RCC 7860 (cell line): ENCODE data around the gene ASXL1.
"Not testable (repeated sequence)": the region's sequence is repeated elsewhere in the genome, so short reads cannot be mapped to it uniquely, and the experiment has no call there.

Source experiments
- DNase-seq: peaks from one replicate; pipeline ENCODE4 v3.0.0-alpha.2; 2015; ENCODE audit warnings: low spot score
- FAIRE-seq: peaks from 2 replicates; lab custom pipeline; 2012; peaks lifted over from hg19 to GRCh38; lab: Jason Lieb, UNC

The ASXL1 gene

GRCh38 chr20:32357869-32358631 lies at the start of gene ASXL1:
Gene ASXL1, plus strand, starts transcription at chr20:32358331. Its CDS starts 445 bp downstream, at chr20:32358776.
- FAIRE-seq = peak; percentile 73
- DNase-seq = peak; percentile 97

GRCh38 chr20:32312718-32313424 lies 45.3 kb upstream of the ASXL1 start:
- DNase-seq (no peak), FAIRE-seq (no peak)

GRCh38 chr20:32314768-32315167 lies 43.4 kb upstream of the ASXL1 start:
- FAIRE-seq (no peak), DNase-seq (no peak)

- FAIRE-seq (no peak), DNase-seq (no peak)
Measured at GRCh38 chr20:32315399-32315798, 42.7 kb upstream of the ASXL1 start.

GRCh38 chr20:32315891-32316290 lies 42.2 kb upstream of the ASXL1 start:
- FAIRE-seq (no peak), DNase-seq (no peak)

GRCh38 chr20:32316667-32317066 lies 41.5 kb upstream of the ASXL1 start:
- FAIRE-seq (no peak), DNase-seq (peak; percentile 18)

- FAIRE-seq (no peak), DNase-seq (no peak)
Measured at GRCh38 chr20:32319100-32319499, 39.0 kb upstream of the ASXL1 start.

- no peak for DNase-seq
- no peak for FAIRE-seq
Measured at GRCh38 chr20:32320305-32320704, 37.8 kb upstream of the ASXL1 start.

- no peak for FAIRE-seq
Measured at GRCh38 chr20:32321390-32321789, 36.7 kb upstream of the ASXL1 start.

GRCh38 chr20:32322260-32322659 lies 35.9 kb upstream of the ASXL1 start:
- FAIRE-seq, DNase-seq: not testable (repeated sequence)

More at GRCh38 chr20:32321390-32321789, 36.7 kb upstream of the ASXL1 start:
- no peak for DNase-seq

- FAIRE-seq, DNase-seq: not testable (repeated sequence)
Measured at GRCh38 chr20:32323761-32324160, 34.4 kb upstream of the ASXL1 start.

- FAIRE-seq (peak; percentile 86), DNase-seq (peak; percentile 93)
Measured at GRCh38 chr20:32325706-32326503, 32.2 kb upstream of the ASXL1 start.

GRCh38 chr20:32326504-32326845 lies 31.7 kb upstream of the ASXL1 start:
- FAIRE-seq (no peak), DNase-seq (peak; percentile 33)

- FAIRE-seq (peak; percentile 51), DNase-seq (peak; percentile 74)
Measured at GRCh38 chr20:32327087-32327681, 30.9 kb upstream of the ASXL1 start.

- FAIRE-seq = no peak
- DNase-seq = no peak
Measured at GRCh38 chr20:32329817-32330554, 28.1 kb upstream of the ASXL1 start.

- DNase-seq (no peak), FAIRE-seq (no peak)
Measured at GRCh38 chr20:32330555-32330897, 27.6 kb upstream of the ASXL1 start.

GRCh38 chr20:32332614-32333013 lies 25.5 kb upstream of the ASXL1 start:
- no peak for FAIRE-seq
- no peak for DNase-seq

GRCh38 chr20:32333181-32333987 lies 24.7 kb upstream of the ASXL1 start:
- no peak for DNase-seq
- no peak for FAIRE-seq

- FAIRE-seq = no peak
- DNase-seq = no peak
Measured at GRCh38 chr20:32333988-32334885, 23.9 kb upstream of the ASXL1 start.
